ENCODE data around the gene RCE1. TPM values are rescaled to one million over a fixed set of nuclear protein-coding genes. Genes with fewer than 3 reads are reported as not detected.

Gene RCE1
- total and polyA plus RNA-seq, 8 donors: 8.2 to 19.0 (median 10.1) TPM

- FAIRE-seq (no peak), DNase-seq (peak in 3 of 6 donors; percentile 32 to 72 (median 50)), ATAC-seq (no peak)
- no peak for TF ChIP-seq CTCF (IDR thresholded peaks at IDR 0.05)
- Histone ChIP-seq H3K4me3 (no peak overlapping the region), H3K4me1 (peaks cover 0 to 5% (median 5%) of the 10 kb centered on the region in 3 donors), H3K9me3 (no peaks in the 10 kb centered on the region), H3K36me3 (peaks cover 0 to 4% (median 0%) of the 10 kb centered on the region in 3 donors), H3K27ac (no peak overlapping the region), H3K27me3 (no peaks in the 10 kb centered on the region)
- intact Hi-C loops (cut with DNase I): no loop called here
- 90 to 94% methylated on average over 23 of the region's 23 CpGs for WGBS, 2 donors
These were observed 7.5 kb downstream of the RCE1 start for GRCh38 chr11:66850588-66851238.

- Histone ChIP-seq H3K36me3 (no peaks in the 10 kb centered on the region), H3K27me3 (no peaks in the 10 kb centered on the region), H3K27ac (no peak overlapping the region), H3K4me1 (peaks cover 0 to 6% (median 5%) of the 10 kb centered on the region in 3 donors), H3K4me3 (no peak overlapping the region), H3K9me3 (no peaks in the 10 kb centered on the region)
- ATAC-seq (no peak), DNase-seq (peak in 3 of 6 donors; percentile 7 to 36 (median 19)), FAIRE-seq (no peak)
- TF ChIP-seq CTCF (IDR thresholded peaks at IDR 0.05): no peak
- WGBS, 2 donors: 82 to 96% methylated on average over 4 of the region's 4 CpGs
- intact Hi-C loops (cut with DNase I): no loop called here
These were observed 8.0 kb downstream of the RCE1 start for GRCh38 chr11:66851239-66851596.

- Histone ChIP-seq H3K27me3 (no peaks in the 10 kb centered on the region), H3K4me3 (no peak overlapping the region), H3K27ac (no peak overlapping the region), H3K4me1 (peaks cover 0 to 6% (median 5%) of the 10 kb centered on the region in 3 donors), H3K36me3 (no peaks in the 10 kb centered on the region), H3K9me3 (no peaks in the 10 kb centered on the region)
- 77% methylated on average over 26 of the region's 26 CpGs for WGBS, 2 donors
- intact Hi-C loops (cut with DNase I): no loop called here
- ATAC-seq (no peak), FAIRE-seq (no peak), DNase-seq (peak in 2 of 6 donors; percentile 18 to 49)
- no peak for TF ChIP-seq CTCF (IDR thresholded peaks at IDR 0.05)
These were observed 8.6 kb downstream of the RCE1 start for GRCh38 chr11:66851698-66852465.

- intact Hi-C loops (cut with DNase I): no loop called here
- TF ChIP-seq CTCF (IDR thresholded peaks at IDR 0.05): no peak
- WGBS, 2 donors: 81 to 84% methylated on average over 26 of the region's 26 CpGs
- DNase-seq (peak in 3 of 6 donors; percentile 23 to 62 (median 45)), FAIRE-seq (no peak), ATAC-seq (no peak)
- no peak overlapping the region for H3K4me3 ChIP-seq
- no peaks in the 10 kb centered on the region for H3K27me3 ChIP-seq
- peaks cover 0 to 6% (median 5%) of the 10 kb centered on the region in 3 donors for H3K4me1 ChIP-seq
- H3K36me3 ChIP-seq: no peaks in the 10 kb centered on the region
- H3K9me3 ChIP-seq: no peaks in the 10 kb centered on the region
- no peak overlapping the region for H3K27ac ChIP-seq
These were observed 9.4 kb downstream of the RCE1 start for GRCh38 chr11:66852466-66853241.

All from pancreas (tissue), 10 donors.